ENCODE data around the gene BRD7. TPM values are rescaled to one million over a fixed set of nuclear protein-coding genes. Genes with fewer than 3 reads are reported as not detected.

The BRD7 gene
- total RNA-seq, 4 donors from 2014 or later, result 38.3 to 55.9 (median 48.8) TPM

DNA sequence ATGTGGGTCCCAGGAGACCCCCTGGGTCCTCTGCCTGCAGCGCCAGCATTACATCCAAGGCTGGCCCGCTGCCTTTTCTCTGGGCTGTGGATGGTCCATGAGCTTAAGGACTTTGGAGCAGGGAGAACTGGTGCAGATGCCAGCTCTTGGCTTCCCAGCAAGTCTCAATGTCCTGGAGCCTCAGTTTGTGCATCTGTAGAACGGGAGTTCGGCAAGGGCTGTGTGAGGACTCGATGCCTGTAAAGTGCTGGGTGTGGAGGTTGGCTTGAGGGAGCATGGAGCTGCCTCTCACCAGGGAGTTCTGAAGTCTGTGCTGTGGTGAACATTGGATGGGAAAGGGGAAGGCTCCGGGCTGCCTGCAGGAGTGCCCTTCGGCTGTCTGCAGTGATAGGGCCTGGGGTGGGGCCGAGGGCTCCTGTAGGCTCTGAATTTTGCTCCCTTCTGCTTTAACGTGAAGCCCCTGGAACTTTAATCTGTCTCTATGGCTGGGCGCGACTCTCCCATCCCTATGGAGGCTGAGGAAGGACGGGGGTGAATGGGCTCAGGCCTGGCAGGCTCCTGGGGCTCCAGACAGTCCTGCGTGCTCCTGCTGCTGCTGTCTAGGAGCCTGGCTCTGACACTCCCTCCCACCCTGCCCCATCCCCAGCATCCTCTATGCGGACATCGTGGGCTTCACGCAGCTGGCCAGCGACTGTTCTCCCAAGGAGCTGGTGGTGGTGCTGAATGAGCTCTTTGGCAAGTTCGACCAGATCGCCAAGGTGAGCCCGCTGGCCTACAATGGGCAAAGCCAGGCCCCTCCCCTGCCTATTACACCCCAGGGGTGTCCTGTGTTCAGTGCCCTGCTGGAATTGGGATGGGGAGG is 74.6 kb downstream of the BRD7 start:
- no peaks in the 10 kb centered on the region for H3K27me3 ChIP-seq
- in situ Hi-C loops (cut with MboI; ENCODE audit: low sequenced_read_pairs in 4 of 4) (no loop called here), intact Hi-C loops (cut with DNase I; ENCODE audit: low total_unique reads) (no loop called here)
- ATAC-seq (no peak), DNase-seq (no peak)
- no peaks in the 10 kb centered on the region for H3K4me1 ChIP-seq
- no peak overlapping the region for H3K4me3 ChIP-seq
- TF ChIP-seq, protein P1, sequence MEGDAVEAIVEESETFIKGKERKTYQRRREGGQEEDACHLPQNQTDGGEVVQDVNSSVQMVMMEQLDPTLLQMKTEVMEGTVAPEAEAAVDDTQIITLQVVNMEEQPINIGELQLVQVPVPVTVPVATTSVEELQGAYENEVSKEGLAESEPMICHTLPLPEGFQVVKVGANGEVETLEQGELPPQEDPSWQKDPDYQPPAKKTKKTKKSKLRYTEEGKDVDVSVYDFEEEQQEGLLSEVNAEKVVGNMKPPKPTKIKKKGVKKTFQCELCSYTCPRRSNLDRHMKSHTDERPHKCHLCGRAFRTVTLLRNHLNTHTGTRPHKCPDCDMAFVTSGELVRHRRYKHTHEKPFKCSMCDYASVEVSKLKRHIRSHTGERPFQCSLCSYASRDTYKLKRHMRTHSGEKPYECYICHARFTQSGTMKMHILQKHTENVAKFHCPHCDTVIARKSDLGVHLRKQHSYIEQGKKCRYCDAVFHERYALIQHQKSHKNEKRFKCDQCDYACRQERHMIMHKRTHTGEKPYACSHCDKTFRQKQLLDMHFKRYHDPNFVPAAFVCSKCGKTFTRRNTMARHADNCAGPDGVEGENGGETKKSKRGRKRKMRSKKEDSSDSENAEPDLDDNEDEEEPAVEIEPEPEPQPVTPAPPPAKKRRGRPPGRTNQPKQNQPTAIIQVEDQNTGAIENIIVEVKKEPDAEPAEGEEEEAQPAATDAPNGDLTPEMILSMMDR (IDR thresholded peaks at IDR 0.05 in 4 of 5, conservative IDR thresholded peaks at IDR 0.05 in 1 of 5), result no peak
- no peak for TF ChIP-seq POLR2A (IDR thresholded peaks at IDR 0.05)
- no peaks in the 10 kb centered on the region for H3K9me3 ChIP-seq
- no peak overlapping the region for H3K27ac ChIP-seq
- no peaks in the 10 kb centered on the region for H3K36me3 ChIP-seq

DNA sequence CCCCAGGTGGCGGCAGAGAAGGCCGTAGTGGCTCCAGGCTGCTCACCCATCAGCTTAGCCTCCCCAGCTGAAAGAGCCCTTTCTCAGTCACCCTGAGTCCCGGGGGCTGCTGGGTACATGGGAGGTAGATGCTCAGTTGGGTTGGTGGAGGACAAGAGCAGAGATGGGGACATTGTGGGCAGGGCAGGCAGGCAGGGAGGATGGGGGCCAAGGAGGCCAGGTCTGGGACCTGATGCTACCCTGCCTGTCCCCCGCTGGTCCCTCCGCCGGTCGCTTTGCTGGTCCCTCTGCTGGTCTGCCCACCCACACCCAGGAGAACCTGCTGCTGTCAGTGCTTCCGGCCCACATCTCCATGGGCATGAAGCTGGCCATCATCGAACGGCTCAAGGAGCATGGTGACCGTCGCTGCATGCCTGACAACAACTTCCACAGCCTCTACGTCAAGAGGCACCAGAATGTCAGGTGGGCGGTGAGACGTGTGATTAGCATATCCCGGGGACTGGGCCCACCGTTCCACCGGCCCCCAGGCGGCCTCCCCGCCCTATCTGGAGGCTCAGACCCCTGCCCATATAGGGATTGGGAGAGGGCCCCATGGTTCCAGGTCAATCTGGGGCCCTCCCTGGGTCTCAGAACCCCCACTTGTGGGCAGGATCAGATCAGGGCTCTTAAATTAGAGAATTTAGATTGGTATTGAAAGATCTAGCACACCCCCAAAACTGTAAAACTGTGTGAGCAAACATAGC is 75.6 kb downstream of the BRD7 start:
- H3K4me3 ChIP-seq, result no peak overlapping the region
- H3K36me3 ChIP-seq, result no peaks in the 10 kb centered on the region
- DNase-seq, result no peak
- H3K27ac ChIP-seq, result no peak overlapping the region
- ATAC-seq, result no peak
- intact Hi-C loops (cut with DNase I; ENCODE audit: low total_unique reads), result no loop called here
- no peak for TF ChIP-seq POLR2A (IDR thresholded peaks at IDR 0.05)
- H3K9me3 ChIP-seq, result no peaks in the 10 kb centered on the region
- H3K27me3 ChIP-seq, result no peaks in the 10 kb centered on the region
- no peaks in the 10 kb centered on the region for H3K4me1 ChIP-seq
- in situ Hi-C loops (cut with MboI; ENCODE audit: low sequenced_read_pairs in 4 of 4), result no loop called here

DNA sequence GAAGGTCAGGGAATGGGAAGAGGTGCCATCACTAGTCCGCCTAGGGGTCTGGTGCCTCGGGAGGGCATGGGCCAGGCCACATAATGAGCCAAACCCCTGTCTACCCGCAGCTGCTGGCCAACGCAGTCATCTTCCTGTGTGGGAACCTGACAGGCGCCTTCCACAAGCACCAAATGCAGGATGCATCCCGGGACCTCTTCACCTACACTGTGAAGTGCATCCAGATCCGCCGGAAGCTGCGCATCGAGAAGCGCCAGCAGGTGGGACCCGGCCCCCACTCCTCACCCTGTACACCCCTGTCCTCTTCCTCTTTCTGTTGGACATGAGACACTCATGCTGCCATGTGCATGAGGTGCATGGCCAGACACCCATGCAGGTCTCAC is 76.2 kb downstream of the BRD7 start:
- ATAC-seq, result no peak

DNA sequence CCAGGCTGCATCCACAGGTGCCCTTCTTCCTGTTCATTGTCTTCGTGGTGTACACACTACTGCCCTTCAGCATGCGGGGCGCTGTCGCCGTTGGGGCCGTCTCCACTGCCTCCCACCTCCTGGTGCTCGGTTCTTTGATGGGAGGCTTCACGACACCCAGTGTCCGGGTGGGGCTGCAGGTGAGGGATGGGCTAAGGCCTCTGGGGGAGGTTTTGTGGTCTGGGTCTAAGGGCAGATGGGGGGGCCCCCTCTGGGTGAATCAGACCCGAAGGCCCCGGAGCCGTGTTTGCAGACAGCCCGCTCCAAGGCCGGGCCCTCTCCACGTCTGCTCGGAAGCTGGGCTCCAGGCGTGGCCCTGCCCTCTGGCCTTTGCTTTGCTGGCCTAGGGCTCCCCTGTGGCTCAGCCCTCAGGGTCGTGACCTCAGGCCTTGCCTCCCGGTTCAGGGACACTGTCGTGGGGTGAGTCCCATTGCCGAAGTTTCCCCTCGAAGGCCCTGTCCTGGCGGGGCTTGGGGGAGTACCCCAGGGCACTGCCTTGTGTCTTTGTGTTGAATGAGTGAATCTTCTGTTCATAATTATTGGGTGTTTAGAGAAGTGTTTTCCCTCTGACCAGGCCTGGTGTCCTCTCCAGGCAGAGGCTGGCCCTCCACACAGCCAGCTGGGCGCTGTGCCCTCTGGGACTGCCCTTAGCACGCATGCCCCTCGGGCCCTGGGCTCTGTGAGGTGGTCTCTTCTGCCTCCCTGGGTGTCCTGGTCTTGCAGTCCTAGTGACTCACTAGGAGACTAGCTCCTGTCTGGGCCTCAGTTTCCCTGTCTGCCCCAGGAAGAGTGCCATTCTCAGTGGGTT is 76.8 kb downstream of the BRD7 start:
- intact Hi-C loops (cut with DNase I; ENCODE audit: low total_unique reads), result no loop called here
- no peaks in the 10 kb centered on the region for H3K36me3 ChIP-seq
- ATAC-seq, result no peak
- TF ChIP-seq, protein P1 (IDR thresholded peaks at IDR 0.05 in 4 of 5, conservative IDR thresholded peaks at IDR 0.05 in 1 of 5), result no peak
- TF ChIP-seq POLR2A (IDR thresholded peaks at IDR 0.05), result no peak
- H3K9me3 ChIP-seq, result no peaks in the 10 kb centered on the region
- no peak overlapping the region for H3K4me3 ChIP-seq
- in situ Hi-C loops (cut with MboI; ENCODE audit: low sequenced_read_pairs in 4 of 4), result no loop called here
- no peak overlapping the region for H3K27ac ChIP-seq
- no peaks in the 10 kb centered on the region for H3K27me3 ChIP-seq
- no peaks in the 10 kb centered on the region for H3K4me1 ChIP-seq
- no peak for DNase-seq

More for the DNA sequence above, 76.2 kb downstream of the BRD7 start:
- Histone ChIP-seq H3K27ac (no peak overlapping the region), H3K27me3 (no peaks in the 10 kb centered on the region), H3K9me3 (no peaks in the 10 kb centered on the region), H3K4me3 (no peak overlapping the region), H3K4me1 (no peaks in the 10 kb centered on the region), H3K36me3 (no peaks in the 10 kb centered on the region)
- in situ Hi-C loops (cut with MboI; ENCODE audit: low sequenced_read_pairs in 4 of 4), result no loop called here
- TF ChIP-seq, protein P1 (IDR thresholded peaks at IDR 0.05 in 4 of 5, conservative IDR thresholded peaks at IDR 0.05 in 1 of 5), result no peak
- TF ChIP-seq POLR2A (IDR thresholded peaks at IDR 0.05), result no peak
- intact Hi-C loops (cut with DNase I; ENCODE audit: low total_unique reads), result no loop called here
- DNase-seq, result no peak

Data from gastrocnemius medialis (tissue), 4 donors.